Medulla oblongata (tissue), 1 donor: ENCODE results near the gene RNF32.
"Not testable (repeated sequence)": the region's sequence is repeated elsewhere in the genome, so short reads cannot be mapped to it uniquely, and the experiment has no call there.

Source experiments
- DNase-seq: peaks from one replicate; pipeline ENCODE4 v3.0.0-alpha.2; 2015; ENCODE audit errors: extremely low spot score

RNF32 gene

DNA sequence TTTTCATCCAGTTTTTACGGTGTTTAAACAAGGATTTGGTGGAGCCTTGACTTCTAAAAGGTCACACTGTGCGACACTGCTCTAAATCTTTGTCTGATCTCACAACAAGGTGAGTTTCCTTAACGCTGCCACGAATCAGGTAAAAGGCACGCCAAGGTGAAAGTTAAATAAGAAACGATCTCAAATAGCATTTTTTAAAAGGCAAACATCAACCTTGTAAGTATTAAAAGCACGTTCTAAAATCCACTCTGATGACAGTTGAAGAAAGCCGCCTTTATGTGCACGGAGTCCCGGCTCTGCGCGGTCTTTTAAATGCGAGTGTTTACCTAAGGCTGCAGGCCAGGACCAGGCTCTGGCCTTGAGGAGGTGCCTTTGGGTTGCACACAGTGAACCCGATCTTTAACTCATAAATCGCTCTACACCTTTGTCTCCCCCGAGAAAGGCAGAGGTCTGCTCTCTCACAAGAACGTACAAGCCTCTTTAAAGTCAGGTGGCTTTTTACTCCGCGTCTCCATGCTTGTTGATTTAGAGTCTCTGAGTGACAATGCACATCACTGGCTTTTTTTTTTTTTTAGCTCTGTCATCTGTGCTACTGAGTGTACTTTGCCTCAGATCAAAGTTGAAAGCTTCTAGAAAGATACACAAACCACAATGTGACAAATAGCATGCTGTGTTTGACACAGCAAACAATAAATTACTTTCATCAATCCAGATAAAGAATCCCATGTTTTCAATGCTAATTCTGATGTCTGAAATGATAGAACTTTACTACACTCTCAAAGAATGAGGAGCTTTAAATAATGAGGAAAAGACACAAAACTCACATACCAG, 25.9 kb upstream of the RNF32 start:
- no peak for DNase-seq

DNA sequence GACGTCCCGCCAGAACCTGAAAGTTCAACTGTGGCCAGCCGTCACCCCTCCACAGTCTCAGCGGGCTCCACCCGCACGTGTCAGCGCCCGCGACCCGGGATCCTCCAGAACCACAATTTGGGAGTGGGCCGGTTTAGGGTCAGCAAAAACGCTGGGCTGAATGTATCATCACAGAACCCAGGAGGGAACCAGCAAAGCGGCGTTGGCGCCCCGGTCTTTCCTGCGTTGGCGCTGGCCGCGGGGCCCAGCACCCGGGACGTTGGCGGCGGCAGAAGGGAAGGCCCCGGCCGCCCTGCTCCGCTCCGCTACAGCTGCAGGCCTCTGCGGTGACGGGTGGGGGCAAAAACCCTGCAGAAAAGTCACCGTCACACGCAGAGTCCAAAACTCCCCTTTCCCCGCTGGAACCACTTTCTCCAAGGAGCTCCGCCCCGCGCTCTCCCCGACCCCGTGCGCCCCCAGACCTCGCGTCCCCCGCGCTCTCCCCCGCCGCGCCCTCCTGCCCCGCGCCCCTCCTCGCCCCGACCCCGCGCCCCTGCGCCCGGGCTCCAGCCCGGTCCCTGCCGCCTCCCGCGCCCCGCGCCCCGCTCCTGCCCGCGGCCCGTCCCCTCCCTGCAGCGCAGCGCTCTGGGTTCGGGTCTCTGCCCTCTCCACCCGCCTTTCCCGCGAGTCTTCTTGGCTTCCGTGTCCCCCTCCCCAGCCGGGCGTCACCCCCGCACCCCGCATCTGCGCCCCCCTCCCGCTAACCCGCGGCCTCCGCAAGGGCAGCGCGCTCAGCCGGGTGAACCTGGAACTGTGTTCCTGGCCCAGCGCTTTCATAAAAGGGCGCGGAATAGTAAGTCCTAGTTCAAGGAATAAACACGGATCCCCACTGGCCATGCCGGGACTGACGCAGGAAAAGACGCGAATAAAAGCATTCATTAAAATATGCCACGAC, 24.0 kb upstream of the RNF32 start:
- DNase-seq: no peak

DNA sequence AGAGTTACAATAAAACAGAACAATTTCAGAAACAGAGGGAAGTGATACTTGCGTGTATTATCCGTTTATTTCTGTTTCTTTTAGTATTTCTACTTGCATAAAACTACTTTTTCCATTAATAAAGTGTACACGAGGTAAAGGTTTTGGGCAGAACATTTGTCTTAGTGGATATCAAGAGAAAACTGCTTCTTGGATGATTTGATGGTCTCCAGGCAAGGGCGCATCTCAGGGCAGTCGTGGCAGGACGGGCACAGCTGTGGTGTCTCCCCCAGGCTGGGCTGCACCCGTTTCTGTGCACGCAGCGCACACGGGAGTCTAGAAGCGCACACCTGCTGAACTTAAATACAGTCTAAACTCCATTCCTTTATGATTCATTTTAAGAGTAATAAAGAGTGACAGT, 23.4 kb upstream of the RNF32 start:
- DNase-seq: no peak

DNA sequence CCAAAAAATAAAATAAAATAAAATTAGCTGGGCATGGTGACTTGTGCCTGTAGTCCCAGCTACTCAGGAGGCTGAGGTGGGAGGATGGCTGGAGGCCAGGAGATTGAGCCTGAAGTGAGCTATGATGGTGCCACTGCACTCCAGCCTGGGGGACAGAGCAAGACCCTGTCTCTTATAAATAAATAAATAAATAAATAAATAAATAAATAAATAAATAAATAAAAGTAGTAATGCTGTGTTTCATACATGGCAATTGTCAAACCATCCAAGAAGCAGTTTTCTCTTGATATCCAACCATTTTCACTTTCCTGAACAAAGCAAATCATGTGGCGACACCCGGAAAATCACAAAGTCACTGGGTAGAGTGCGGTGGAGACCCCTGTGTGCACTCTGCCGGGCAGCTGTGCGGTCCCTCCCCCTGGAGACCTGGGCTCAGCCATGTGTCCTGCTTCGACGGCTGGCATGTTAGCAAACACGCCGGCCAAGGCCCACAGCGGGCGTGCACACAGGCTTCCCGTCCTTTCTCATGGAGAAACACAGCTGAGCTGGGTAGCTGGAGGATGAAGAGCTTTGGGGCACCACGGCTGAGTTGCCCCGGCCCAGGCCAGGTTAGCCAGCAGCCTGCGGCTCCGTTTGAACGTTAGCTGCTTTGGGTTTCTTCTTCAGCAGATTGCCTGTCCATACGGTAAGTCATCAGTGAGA, 22.3 kb upstream of the RNF32 start:
- DNase-seq: no peak

DNA sequence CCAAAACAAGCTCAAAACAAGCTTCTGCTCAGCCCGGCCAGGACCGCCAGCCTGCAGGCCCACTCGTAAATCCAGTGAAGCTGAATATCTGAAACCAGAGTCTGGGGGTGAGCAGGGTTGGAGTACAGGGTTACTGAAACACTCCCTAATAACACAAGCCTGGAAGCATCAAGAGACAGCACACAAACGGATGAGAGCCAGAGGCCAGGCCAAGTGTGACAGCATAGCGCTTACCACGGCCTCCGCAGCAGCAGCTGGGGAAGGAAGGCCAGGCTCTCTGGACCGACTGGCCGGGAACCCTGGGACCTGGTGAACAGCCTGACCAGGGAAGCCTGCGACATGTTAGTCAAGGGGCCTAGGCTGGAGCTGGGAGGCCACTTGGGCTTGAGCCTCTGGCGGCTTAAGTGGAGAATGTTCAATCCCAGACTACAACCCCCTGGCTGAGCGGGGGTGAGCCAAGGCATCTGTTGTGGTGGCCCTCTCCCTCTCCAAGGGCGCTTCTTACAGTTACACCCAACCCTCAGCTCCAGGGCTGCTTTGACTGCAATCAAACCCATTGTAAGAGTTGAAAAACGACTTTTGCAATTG, 21.7 kb upstream of the RNF32 start:
- no peak for DNase-seq

DNA sequence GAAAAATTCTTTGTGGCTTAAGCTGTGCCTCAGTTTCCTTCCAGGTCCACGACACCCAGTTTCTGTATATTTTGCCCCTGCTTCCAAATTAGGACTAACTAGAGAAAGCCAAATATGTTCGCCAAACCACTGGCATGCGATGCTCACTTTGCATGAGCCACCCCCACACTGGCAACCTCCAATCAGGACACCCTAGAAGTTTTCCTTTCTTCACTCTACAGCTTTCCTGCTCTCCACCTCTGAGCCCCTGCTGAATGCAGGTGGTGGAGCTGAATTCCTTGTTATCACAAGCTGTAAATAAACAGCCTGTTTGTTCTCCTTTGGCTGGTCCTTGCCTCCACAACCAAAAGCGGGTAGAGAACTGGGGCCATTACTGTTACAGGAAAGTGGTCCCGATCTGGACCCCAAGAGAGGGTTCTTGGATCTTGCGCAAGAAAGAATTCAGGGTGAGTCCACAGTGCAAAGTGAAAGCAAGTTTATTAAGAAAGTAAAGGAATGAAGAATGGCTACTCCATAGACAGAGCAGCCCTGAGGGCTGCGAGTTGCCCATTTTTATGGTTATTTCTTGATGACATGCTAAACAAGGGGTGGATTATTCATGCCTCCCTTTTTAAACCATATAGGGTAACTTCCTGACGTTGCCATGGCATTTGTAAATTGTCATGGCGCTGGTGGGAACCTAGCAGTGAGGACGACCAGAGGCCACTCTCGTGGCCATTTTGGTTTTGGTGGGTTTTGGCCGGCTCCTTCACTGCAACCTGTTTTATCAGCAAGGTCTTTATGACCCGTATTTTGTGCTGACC, 20.9 kb upstream of the RNF32 start:
- DNase-seq: not testable (repeated sequence)

DNA sequence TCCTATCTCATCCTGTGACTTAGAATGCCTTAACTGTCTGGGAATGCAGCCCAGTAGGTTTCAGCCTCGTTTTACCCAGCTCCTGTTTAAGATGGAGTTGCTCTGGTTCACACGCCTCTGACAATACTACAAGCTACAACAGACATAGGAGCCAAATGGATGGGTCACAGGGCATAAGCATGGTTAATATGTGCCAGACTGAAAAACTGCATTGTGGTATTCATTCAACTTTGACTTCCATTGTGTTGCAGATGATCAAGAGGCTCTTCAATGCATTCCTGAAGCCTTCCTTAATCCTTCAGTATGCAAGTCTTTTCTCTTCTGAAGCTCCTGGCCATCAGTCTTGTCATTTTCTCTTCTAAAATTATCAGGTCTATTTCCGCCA, 20.3 kb upstream of the RNF32 start:
- DNase-seq: no peak

DNA sequence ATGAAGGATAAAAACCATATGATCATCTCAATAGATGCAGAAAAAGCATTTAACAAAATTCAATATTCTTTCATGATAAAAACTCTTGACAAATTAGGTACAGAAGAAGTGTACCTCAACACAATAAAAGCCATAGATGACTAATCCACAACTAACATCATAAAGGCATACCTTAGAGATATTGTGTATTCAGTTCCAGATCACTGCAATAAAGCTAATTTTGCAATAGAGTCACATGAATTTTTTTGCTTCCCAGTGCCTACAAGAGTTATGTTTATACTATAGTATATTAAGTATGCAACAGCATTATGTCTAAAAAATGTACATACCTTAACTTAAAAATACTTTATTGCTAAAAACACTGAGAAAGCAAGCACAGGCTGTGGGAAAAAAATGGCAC, 18.9 kb upstream of the RNF32 start:
- no peak for DNase-seq

DNA sequence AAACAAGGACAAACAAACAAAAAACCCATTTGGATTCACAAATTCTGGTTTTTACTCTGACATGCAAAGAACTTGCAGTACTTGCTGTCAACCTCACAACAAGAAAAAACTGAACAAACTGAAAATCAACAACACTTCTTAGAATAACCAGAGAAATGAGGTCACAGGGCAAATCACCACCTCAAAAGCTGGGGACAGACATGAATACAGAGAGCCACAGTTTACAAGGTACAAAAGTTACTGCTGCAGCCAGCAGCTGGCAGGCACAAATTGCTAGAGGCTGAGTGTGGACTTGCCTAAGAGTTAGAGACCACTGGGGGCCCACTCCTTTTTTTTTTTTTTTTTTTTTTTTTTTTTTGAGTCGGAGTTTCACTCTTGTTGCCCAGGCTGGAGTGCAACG, 15.0 kb upstream of the RNF32 start:
- DNase-seq: peak; percentile 26

DNA sequence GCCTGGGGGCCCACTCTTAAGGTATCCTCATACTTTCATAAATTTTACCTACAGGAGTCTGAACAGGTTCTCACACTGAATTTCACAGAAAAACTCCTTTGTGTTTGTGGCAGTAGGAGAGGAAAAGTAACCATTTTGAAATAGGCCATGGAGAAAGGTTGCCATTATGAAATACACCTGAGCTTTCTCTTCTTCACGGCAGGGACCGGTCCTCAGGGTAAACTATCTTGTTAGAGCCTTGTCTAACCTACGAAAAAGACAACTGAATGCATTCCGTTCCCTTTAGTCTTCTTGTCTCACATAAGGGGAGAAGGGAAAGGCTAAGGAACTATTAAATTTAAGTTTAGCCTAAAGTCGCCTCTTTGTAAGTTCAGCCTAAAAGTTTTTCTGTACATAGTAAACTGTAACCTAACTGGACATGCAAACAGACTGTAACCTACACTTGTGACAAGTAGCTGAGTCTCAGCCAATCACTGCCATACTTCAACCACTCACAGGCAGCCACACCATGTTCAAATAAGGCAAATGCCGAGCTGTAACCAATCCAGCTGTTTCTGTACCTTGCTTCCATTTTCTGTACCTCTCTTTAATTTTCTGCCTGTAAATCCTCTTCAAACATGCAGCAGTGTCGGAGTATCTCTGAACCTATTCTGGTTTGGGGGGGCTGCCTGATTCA, 14.2 kb upstream of the RNF32 start:
- no peak for DNase-seq

DNA sequence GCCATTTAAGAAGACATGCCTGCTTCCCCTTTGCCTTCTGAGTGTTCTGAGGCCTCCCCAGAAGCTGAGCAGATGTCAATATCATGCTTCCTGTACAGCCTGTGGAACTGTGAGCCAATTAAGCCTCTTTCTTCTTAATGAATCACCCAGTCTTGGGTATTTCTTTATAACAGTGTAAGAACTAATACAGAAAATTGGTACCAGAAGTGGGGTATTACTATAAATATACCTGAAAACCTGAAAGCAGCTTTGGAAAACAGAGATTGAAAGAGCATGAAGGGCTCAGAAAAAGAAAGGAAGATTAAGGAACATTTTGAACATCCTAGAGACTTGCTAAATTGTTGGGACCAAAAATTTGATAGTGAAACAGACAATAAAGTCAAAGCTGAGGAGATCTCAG, 12.0 kb upstream of the RNF32 start:
- no peak for DNase-seq

DNA sequence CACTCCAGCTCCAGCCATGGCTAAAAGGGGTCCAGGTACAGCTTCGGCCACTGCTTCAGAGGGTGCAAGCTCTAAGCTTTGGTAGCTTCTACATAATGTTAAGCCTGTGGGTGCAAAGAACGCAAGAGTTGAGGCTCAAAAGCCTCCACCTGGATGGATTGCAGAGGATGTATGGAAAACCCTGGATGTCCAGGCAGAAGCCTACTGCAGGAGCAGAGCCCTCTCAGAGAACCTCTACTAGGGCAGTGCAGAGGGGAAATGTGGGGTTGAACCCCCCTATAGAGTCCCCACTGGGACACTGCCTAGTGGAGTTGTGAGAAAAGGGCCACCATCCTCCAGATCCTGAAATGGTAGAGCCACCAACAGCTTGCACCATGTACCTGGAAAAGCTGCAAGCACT, 10.7 kb upstream of the RNF32 start:
- no peak for DNase-seq

DNA sequence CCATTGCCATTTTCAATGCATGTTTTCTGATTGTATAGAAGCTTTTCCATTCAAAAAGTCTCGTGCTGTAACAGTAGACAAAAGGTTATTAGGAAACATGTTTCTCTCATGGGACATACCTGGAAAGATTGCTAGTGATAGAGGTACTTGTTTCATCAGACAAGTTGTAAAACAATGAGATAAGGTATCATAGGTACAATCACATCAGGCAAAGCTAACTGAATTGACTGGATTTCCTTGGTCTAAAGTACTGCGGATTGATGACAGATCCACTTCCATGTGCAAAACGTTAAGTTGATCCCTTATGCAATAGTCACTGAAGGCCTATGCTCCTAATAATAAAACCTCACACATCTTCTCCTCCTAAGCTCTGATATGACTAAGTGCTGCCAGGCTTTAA, 6.5 kb upstream of the RNF32 start:
- DNase-seq: no peak

DNA sequence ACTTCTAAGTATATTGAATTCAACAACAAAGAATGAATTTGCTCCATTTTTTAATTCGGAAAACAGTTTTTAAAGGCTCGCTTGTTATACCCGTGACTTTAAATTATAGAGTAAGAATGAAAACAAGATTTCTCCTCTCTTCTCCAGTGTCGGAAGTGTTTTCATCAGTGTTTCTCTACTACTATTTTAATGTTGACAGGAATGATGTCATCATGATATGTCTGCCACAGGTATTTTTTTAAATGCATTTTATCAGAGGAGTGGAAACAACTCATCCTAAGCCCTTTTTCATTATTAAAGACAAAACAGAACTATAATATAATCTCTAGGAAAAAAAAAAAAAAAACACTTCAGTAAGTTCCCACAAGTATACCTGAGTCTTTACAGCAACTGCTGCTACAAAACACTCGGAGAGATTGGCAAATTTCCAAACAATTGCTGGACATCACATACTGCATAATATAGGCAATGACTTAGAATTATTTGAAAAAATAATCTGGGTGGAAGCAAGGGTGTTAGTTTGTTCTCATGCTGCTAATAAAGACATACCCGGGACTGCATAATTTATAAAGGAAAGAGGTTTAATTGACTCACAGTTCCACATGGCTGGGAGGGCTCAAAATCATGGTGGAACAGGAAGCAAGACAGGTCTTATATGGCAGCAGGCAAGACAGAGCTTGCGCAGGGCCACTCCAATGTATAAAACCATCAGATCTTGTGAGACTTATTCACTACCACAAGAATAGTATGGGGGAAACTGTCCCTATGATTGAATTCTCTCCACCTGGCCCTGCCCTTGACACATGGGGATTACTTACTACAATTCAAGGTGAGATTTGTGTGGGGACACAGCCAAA, 4.8 kb upstream of the RNF32 start:
- no peak for DNase-seq

DNA sequence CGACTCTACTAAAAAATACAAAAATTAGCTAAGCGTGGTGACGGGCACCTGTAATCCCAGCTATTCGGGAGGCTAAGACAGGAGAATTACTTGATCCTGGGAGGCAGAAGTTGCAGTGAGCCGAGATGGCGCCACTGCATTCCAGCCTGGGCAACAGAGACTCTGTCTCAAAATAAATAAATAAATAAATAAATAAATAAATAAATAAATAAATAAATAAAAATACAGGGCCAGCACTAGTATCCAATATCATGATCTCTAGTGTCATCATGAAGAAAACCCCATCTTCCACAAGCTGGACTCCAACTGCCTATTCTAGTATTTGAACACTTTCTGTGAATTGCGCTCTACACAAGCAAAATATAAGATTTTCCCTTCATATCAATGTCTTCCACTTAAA, 3.5 kb upstream of the RNF32 start:
- DNase-seq: not testable (repeated sequence)

DNA sequence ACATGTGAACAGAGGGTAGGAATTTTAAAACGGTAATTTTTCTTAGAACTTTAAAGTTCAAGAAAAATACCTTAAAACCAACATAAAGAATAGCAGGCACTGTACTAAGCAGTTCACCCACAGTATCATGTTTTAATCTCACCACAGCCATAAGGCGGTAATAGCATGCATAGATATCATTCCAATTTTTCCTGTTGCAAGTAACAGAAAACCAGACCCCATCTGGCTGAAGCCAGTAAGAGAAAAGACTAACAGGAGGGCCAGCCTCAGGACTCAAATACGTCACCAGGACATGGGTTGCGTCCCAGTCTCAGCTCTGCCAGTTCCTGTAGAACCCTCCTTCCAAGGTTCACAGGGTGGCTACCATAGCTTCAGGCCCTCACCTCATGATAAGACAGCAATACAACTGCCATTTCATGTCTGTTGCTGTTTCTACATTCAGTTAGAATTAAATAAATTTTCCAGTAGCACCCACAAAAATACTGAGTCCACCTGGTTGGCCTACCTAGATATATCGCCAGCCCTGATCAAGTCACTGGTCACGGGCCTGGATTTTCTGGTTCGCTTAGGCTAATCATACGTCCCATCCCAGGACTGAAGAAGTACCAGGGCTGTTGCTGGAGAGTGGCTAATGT, 2.0 kb upstream of the RNF32 start:
- no peak for DNase-seq

DNA sequence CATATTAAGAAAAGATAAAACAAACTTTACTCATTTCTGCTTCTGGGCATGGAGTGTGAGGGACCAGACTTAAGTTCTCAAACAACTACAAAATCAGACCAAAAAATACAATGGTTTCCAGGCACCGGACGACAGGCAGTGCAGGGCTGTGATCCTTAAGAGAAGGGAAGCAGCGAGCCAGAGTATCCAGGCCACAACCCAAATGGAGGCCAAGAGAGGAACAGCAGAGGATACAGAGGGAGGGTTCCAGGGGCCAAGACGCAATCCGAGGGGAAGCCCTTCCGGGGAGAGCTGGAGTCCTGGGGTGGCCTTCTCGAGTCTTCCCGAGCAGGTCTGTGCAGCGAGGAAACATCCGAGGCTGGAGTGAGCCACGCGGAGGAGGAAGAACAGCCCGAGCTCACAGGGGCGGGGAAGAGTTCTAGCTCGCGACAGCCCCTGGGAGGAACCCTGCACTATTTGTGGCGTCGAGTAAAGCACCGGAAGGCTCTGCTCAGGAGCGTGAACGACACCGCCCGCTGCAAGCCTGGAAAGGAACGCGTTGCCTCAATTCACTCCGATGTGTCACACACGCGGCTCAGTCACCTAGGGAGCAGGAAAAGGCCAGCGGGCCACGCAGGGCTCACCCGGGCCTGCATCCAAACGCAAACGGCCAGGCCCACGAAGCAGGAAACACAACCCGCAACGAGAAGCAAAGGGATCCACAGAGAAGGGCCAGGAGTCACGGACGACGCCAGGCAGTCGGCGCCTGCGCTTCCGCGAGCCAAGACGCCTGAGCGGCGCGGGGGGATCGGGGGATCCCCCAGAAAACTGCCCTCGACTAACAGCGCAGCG, 933 bp upstream of the RNF32 start:
- DNase-seq: peak; percentile 16

DNA sequence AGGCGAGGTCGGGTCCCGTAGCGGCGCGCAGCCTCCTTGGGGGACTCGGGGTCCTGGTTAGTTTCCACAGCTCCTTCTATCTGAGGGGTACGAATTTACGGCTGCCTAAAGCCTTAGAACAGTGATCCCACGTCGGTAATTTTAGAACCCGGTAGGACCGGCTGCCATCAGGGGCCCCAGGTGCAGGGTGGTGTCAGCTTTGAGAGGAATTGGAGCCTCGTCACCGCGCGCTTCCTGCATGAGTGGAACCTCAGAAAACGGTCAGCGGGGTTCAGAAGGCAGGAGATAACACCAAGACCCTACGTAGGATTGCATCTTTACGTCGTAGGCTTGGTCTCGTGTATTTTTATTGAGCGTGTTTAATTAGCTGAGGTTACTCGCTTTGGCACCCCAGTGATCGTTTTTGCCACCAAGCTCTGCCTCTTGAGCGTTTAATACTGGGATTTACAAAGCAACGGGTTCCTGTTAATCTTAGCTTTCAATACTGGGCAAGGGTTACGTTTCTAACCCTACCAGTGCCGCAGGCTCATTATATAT, 443 bp downstream of the RNF32 start:
- peak; percentile 4 for DNase-seq
